HepG2 (cell line): ENCODE data around the gene TTC32. TPM values are rescaled to one million over a fixed set of nuclear protein-coding genes. Genes with fewer than 3 reads are reported as not detected.
A peak's percentile ranks its signal among the peaks of the same experiment; 100 is the strongest.

ENCODE experiments used
- CERS6 ChIP-seq: sonication (generic); formaldehyde crosslinking; IDR thresholded peaks from 2 replicates; pipeline ENCODE4 v1.5.0; 2020; ENCODE audit warnings: missing genetic modification reagents
- CREB3 ChIP-seq: sonication (generic); formaldehyde crosslinking; IDR thresholded peaks from 2 replicates; pipeline ENCODE4 v1.5.0; 2020; ENCODE audit warnings: missing genetic modification reagents
- FOSL1 ChIP-seq: sonication (generic); formaldehyde crosslinking; IDR thresholded peaks from 2 replicates; pipeline ENCODE4 v1.9.0; 2021; ENCODE audit warnings: missing genetic modification reagents, borderline replicate concordance
- GPN1 ChIP-seq: sonication (generic); formaldehyde crosslinking; IDR thresholded peaks from 2 replicates; pipeline ENCODE4 v1.5.1; 2020; ENCODE audit warnings: missing genetic modification reagents, borderline replicate concordance
- HOXA5 ChIP-seq: sonication (generic); formaldehyde crosslinking; IDR thresholded peaks from 2 replicates; pipeline ENCODE4 v1.4.0; 2020; ENCODE audit warnings: missing genetic modification reagents
- MIER3 ChIP-seq: IDR thresholded peaks from 2 replicates; pipeline ENCODE4 v1.6.1; 2016; ENCODE audit warnings: missing compliant biosample characterization, borderline replicate concordance
- MTF2 ChIP-seq: sonication (generic); formaldehyde crosslinking; IDR thresholded peaks from 2 replicates; pipeline ENCODE4 v1.5.0; 2020; ENCODE audit warnings: missing genetic modification reagents, borderline replicate concordance
- NCOA1 ChIP-seq: sonication (generic); formaldehyde crosslinking; IDR thresholded peaks from 2 replicates; pipeline ENCODE4 v1.9.0; 2021; ENCODE audit warnings: missing genetic modification reagents
- RAD21 ChIP-seq: fragments of 450-650 bp; formaldehyde crosslinking; IDR thresholded peaks from 2 replicates; pipeline ENCODE4 v1.5.0; 2020; ENCODE audit warnings: mild to moderate bottlenecking
- RFX5 ChIP-seq: IDR thresholded peaks from 2 replicates; pipeline ENCODE4 v1.6.1; 2011; ENCODE audit warnings: low read depth, low read length, improper control_type of control experiment
- SMAD3 ChIP-seq: sonication (generic); formaldehyde crosslinking; IDR thresholded peaks from 2 replicates; pipeline ENCODE4 v1.4.0; 2020; ENCODE audit warnings: missing genetic modification reagents
- XRCC5 ChIP-seq: fragments of 200-400 bp; formaldehyde crosslinking; optimal IDR thresholded peaks from 2 replicates; pipeline ENCODE3; 2017; ENCODE audit warnings: mild to moderate bottlenecking, low read length
- ZBTB33 ChIP-seq: sonication (generic); formaldehyde crosslinking; IDR thresholded peaks from 2 replicates; pipeline ENCODE4 v1.4.0; 2020; ENCODE audit warnings: missing genetic modification reagents
- ZFY ChIP-seq: sonication (generic); formaldehyde crosslinking; IDR thresholded peaks from 2 replicates; pipeline ENCODE4 v1.4.0; 2020; ENCODE audit warnings: missing genetic modification reagents
- ZNF230 ChIP-seq: sonication (generic); formaldehyde crosslinking; IDR thresholded peaks from 2 replicates; pipeline ENCODE4 v1.4.0; 2020; ENCODE audit warnings: mild to moderate bottlenecking, missing genetic modification reagents
- ZNF460 ChIP-seq: sonication (generic); formaldehyde crosslinking; IDR thresholded peaks from 2 replicates; pipeline ENCODE4 v1.5.1; 2020; ENCODE audit warnings: missing genetic modification reagents, mild to moderate bottlenecking, borderline replicate concordance
- ZNF552 ChIP-seq: sonication (generic); formaldehyde crosslinking; IDR thresholded peaks from 2 replicates; pipeline ENCODE4 v1.9.0; 2022; ENCODE audit warnings: missing genetic modification reagents, mild to moderate bottlenecking, borderline replicate concordance
- ZNF639 ChIP-seq: conservative IDR thresholded peaks from 2 replicates; pipeline ENCODE4 v1.6.1; 2018; ENCODE audit warnings: missing genetic modification reagents
- ZNF687 ChIP-seq: sonication (generic); formaldehyde crosslinking; IDR thresholded peaks from 2 replicates; pipeline ENCODE4 v1.5.1; 2020; ENCODE audit warnings: mild to moderate bottlenecking, missing genetic modification reagents, moderate library complexity
- ZNF75D ChIP-seq: sonication (generic); formaldehyde crosslinking; IDR thresholded peaks from 2 replicates; pipeline ENCODE4 v1.8.1; 2023; ENCODE audit warnings: missing genetic modification reagents, mild to moderate bottlenecking, borderline replicate concordance
- ZSCAN30 ChIP-seq: sonication (generic); formaldehyde crosslinking; IDR thresholded peaks from 2 replicates; pipeline ENCODE4 v1.5.0; 2020; ENCODE audit warnings: mild to moderate bottlenecking, missing genetic modification reagents
- polyA plus RNA-seq, 8 experiments: library from polyadenylated mRNA; depleted of rRNA in 3 of 8; stranded (reverse) in 7 of 8; unstranded in 1 of 8; fragments of >200 nt; fragmentation: Illumina TruSeq in 4 of 8; extraction: Trizol in 4 of 8; gene quantifications; 2 replicates each; pipeline versions ENCODE4 v1.2.1 to v1.2.3, GENCODE V29; 2011 to 2016; ENCODE audit warnings: low read depth in 4 of 8, missing spikeins in 1 of 8, mixed read lengths in 1 of 8; ENCODE audit not compliant: insufficient read depth in 1 of 8
- total RNA-seq, 5 experiments: library from RNA; depleted of rRNA; stranded (reverse); fragments of >200 nt; fragmentation: Illumina TruSeq; extraction: Trizol; gene quantifications; 2 replicates each; pipeline ENCODE4 v1.2.3, GENCODE V29; 2016; ENCODE audit warnings: low read depth in 1 of 5

TTC32 gene
- total and polyA plus RNA-seq, 2 of the 13 experiments (the other 11 are each of a cell fraction or from before 2014, with no cell fraction given) = 21.6 to 38.3 TPM

GRCh38 chr2:19863303-19864041, 38.3 kb downstream of the TTC32 start (continued):
- TF ChIP-seq HOXA5 (CRISPR knock-in tag) (peak; percentile 78; the same call in 1 of the 2 replicates), ZNF687 (CRISPR knock-in tag) (peak; percentile 90), ZFY (CRISPR knock-in tag) (peak; percentile 81), ZNF230 (peak; percentile 80; the same call in 1 of the 2 replicates), NCOA1 (CRISPR knock-in tag) (peak; percentile 72; the same call in 1 of the 2 replicates), ZNF75D (0 out of 2 replicates have a peak, but pooled peaks have one; percentile 48), ZNF552 (CRISPR knock-in tag) (no peak), CERS6 (CRISPR knock-in tag) (no peak), ZNF460 (CRISPR knock-in tag) (no peak), XRCC5 (peak; percentile 69), RAD21 (peak; percentile 100), SMAD3 (CRISPR knock-in tag) (peak; percentile 64), FOSL1 (CRISPR knock-in tag) (no peak), CREB3 (no peak; the same call in 1 of the 2 replicates), GPN1 (CRISPR knock-in tag) (no peak), ZBTB33 (CRISPR knock-in tag) (peak; percentile 58), ZSCAN30 (CRISPR knock-in tag) (no peak), RFX5 (no peak), MIER3 (CRISPR knock-in tag) (no peak), MTF2 (CRISPR knock-in tag) (peak; percentile 93; the same call in 1 of the 2 replicates), ZNF639 (no peak)
